Esophagus mucosa (tissue), 1 donor: ENCODE results near the gene ZDHHC3. TPM values are rescaled to one million over a fixed set of nuclear protein-coding genes. Genes with fewer than 3 reads are reported as not detected.

Experiments
- ATAC-seq: fragments of 200-7000 bp; cut with Tn5 transposase; one replicate; pipeline ENCODE4 v1.9.1; 2020
- total RNA-seq: library from RNA; stranded (reverse); gene quantifications from one replicate; pipeline ENCODE4 v1.2.4, GENCODE V29; 2023
- donor health status: DM: yes; HTN: yes; CAD: no.

The ZDHHC3 gene
- total RNA-seq, 1 donor from 2014 or later: 72.3 TPM

GRCh38 chr3:44892689-44893088 is 83.3 kb downstream of the ZDHHC3 start:
- ATAC-seq: no peak

GRCh38 chr3:44890852-44891251 is 85.1 kb downstream of the ZDHHC3 start:
- ATAC-seq: no peak

- no peak for ATAC-seq
These were observed 85.7 kb downstream of the ZDHHC3 start for GRCh38 chr3:44890258-44890657.

GRCh38 chr3:44887101-44887500 is 88.9 kb downstream of the ZDHHC3 start:
- ATAC-seq: no peak

- peak; percentile 89 for ATAC-seq
These were observed 89.4 kb downstream of the ZDHHC3 start for GRCh38 chr3:44886561-44886960.

- ATAC-seq: peak; percentile 63
These were observed 90.4 kb downstream of the ZDHHC3 start for GRCh38 chr3:44885618-44886017.

GRCh38 chr3:44883999-44884431 is 92.0 kb downstream of the ZDHHC3 start:
- peak; percentile 78 for ATAC-seq

- peak; percentile 18 for ATAC-seq
These were observed 92.6 kb downstream of the ZDHHC3 start for GRCh38 chr3:44883213-44883955.

- no peak for ATAC-seq
These were observed 95.7 kb downstream of the ZDHHC3 start for GRCh38 chr3:44880284-44880683.

GRCh38 chr3:44877333-44877732 is 98.6 kb downstream of the ZDHHC3 start:
- no peak for ATAC-seq

- peak; percentile 13 for ATAC-seq
These were observed 100.4 kb downstream of the ZDHHC3 start for GRCh38 chr3:44875596-44875995.

Other genes with a start within 250 kb of the ZDHHC3 start
- gene ZNF501, start 246.5 kb downstream of the ZDHHC3 start, total RNA-seq: 1.1 TPM
- 10.6 TPM for gene KIAA1143, start 214.6 kb downstream of the ZDHHC3 start, total RNA-seq
- 7.3 TPM for gene KIF15, start 214.4 kb downstream of the ZDHHC3 start, total RNA-seq
- gene TMEM42, start 114.3 kb downstream of the ZDHHC3 start, total RNA-seq: 10.1 TPM
- gene TGM4, start 101.6 kb downstream of the ZDHHC3 start, total RNA-seq: not detected
- 32.5 TPM for gene EXOSC7, start 70 bp upstream of the ZDHHC3 start, total RNA-seq
- 3.1 TPM for gene CLEC3B, start 50.1 kb upstream of the ZDHHC3 start, total RNA-seq
- 85.6 TPM for gene CDCP1, start 170.2 kb upstream of the ZDHHC3 start, total RNA-seq